AG08395 (cell line): ENCODE data around the gene NFX1.
"Not testable (repeated sequence)": the region's sequence is repeated elsewhere in the genome, so short reads cannot be mapped to it uniquely, and the experiment has no call there.

Experiments
- DNase-seq: peaks from one replicate; pipeline ENCODE4 v3.0.0; 2012; ENCODE audit warnings: mixed read lengths, low spot score

NFX1 gene

GRCh38 chr9:33391111-33391771, 100.9 kb downstream of the NFX1 start:
- DNase-seq: peak; percentile 69

DNA sequence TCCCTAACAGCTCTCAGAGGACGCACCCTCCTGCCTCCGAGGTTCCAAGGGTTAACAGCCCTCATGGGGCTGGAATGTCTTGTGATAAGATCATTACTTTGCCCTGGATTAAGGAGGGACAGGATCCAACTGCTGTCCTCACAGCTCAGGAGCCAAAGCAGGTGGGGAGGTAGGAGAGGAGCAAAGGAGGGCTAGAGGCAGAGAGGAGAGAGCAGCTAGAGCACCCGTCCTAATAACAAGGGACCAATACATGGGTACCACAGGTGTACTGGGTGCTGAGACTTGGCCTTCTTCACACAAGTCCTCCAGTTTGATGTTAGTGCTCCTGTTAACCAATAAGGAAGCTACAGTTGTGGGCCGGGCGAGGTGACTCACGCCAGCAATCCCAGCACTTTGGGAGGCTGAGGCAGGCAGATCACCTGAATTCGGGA, 102.3 kb downstream of the NFX1 start:
- not testable (repeated sequence) for DNase-seq

- no peak for DNase-seq
Observed at GRCh38 chr9:33393581-33393980, 103.3 kb downstream of the NFX1 start.

DNA sequence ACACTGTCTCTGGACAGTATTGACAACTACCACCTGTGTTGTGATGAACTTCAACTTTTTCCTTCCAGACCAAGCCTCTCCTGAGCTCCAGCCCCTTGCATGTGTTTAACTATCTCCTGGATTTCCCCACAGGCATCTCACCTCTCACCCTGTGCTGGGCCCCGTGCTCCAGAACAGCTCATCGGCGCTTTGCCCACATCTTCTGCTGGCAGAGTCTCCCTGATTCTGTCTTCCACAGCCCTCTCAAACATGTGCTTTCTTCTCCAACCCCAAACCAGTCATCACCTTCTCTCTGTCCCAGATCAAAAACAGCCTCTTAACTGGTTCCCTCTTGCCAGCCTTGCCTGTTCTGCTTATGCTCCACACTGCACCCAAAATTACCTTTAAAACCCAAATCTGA, 103.7 kb downstream of the NFX1 start:
- DNase-seq: not testable (repeated sequence)

GRCh38 chr9:33395159-33395879, 105.0 kb downstream of the NFX1 start:
- not testable (repeated sequence) for DNase-seq

DNA sequence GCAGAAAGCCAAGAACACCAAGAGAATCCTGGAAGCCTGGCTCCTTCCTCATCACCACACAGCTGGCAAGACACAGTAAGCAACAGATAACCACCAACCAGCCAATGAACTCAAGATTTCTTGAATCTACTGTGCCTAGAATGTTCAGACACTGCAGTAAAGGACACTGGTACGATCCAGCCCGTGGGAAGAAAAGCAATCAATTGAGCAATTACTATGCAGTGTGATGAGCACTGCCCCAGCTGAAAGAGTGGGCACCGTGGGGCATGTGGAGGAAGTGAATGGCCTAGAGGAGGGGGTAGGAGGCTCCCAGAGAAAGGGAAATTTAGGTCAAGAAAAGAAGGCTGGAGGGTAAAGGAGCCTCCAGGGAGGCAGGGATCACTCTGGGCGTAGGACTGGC, 107.5 kb downstream of the NFX1 start:
- DNase-seq: not testable (repeated sequence)

GRCh38 chr9:33399047-33399446, 108.7 kb downstream of the NFX1 start:
- not testable (repeated sequence) for DNase-seq

DNA sequence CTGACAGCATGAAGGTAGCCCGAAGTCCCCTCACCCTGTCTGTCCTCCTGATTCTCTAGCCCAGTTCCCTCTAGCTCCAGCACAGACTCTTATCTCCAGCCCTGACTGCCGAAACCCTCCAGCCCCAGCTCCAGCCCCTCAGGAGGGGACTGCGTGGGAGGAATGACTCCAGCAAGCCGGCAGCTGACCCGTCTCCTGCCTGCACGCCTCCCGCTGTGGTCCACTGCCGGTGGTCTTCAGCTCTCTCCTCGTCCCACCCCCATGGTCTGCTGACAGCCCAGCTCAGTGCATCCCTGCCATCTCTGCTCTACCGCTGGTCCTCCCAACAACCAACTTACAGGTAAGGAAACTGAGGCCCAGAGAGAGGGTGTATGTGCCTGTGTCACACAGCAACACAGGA, 111.5 kb downstream of the NFX1 start:
- DNase-seq: not testable (repeated sequence)

- not testable (repeated sequence) for DNase-seq
Observed at GRCh38 chr9:33402371-33402770, 112.1 kb downstream of the NFX1 start, which contains the start of gene AQP7. Gene AQP7, minus strand, starts transcription at chr9:33402568. Its CDS starts 1,306 bp downstream, at chr9:33401262.

- no peak for DNase-seq
Observed at GRCh38 chr9:33403941-33404787, 113.8 kb downstream of the NFX1 start.

- DNase-seq: no peak
Observed at GRCh38 chr9:33404788-33405362, 114.6 kb downstream of the NFX1 start.

- no peak for DNase-seq
Observed at GRCh38 chr9:33407061-33407460, 116.7 kb downstream of the NFX1 start.

- no peak for DNase-seq
Observed at GRCh38 chr9:33408087-33408486, 117.8 kb downstream of the NFX1 start.

GRCh38 chr9:33414268-33414667, 124.0 kb downstream of the NFX1 start:
- no peak for DNase-seq

GRCh38 chr9:33414889-33415500, 124.7 kb downstream of the NFX1 start:
- no peak for DNase-seq

DNA sequence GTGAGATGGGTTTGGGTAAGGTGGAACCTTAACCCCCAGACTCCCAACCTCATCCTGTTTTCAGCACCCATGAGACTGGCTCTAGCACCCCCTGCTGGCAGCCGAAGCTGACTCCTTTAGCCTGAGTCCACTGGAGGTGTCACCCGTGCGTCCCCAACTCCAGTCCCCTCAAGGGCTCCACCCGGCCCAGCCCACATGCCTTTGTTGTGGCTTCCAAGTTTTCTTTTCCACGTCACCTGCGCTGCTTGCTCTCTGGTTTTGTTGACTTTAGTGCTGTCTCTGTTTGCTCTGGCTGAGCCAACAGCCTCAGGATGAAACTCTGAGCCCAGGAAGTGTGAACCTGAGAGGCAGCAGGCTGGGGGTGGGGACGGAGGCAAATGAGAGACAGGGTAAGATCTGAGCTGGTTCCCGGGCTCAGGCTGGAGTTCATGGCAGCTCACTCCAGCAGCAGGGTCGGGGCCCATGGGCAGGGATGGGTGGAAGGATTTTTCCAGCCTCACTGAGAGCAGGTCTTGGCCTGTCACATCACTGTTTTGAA, 125.3 kb downstream of the NFX1 start:
- DNase-seq: peak; percentile 58

DNA sequence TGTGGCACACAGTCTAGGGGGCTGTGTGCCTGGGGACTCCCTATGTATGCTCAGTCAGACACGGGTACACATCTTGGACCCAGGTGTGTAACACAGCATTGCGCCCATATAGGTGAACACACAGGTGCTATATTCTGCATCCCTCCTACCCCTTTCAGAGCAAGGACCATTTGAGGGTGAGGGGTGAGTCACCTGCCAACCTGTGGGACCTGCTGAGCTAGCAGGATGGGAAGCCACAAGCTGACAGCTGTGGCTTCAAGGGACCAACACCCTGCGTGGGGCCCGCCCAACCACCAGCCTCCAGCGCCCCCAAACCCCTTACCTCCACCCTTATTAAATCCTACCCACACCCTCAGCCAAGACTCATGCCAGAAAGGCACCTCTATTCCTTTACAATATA, 126.7 kb downstream of the NFX1 start:
- no peak for DNase-seq

DNA sequence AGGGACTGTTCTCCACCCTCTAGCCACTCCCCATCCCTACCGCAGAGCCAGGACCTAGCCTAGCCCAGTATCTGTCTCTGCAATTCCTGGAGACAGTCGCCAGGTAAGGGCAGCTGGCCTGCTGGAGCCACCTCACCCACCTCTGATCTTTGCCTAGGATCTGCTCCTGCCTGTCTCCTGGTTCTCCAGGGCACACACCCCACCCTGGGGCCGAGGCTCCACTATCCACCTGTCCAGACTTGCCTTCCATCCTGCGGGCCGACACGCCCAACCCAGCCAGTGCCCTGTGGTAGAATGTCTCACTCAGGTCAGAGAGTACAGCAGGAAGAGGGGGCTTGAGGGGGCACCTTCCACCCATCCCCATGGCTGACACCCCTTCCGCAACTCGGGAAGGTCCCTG, 127.8 kb downstream of the NFX1 start:
- no peak for DNase-seq

DNA sequence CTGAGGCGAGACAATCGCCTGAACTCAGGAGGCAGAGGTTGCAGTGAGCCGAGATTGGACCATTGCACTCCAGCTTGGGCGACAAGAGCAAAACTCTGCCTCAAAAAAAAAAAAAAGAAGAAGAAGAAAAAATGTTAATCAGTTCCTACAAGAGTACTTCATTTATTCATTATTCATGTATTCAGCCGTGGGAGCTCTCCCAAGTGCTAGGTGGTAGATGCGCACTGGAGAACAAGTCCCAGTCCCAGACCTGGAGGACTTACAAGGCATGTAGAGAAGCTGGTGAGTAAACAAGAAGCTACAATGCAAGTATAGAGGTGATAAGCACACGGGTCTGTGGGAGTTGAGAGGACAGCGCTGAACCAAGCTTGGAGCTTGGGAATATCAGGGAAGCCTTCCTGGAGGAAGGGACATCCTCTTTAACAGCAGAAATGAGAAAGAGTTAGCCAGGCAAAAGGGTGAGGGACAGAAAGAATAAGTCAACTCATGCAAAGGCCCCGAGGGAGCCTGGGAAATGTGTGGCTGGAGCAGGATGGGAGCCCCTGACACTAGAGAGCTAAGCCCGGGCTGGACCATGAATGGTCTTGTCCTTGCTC, 129.5 kb downstream of the NFX1 start:
- DNase-seq: no peak
